Stimulated activated CD8-positive, alpha-beta memory T cell treated with anti-CD3 and anti-CD28 coated beads, Interleukin-4, amount 100 ng/mL, for 4 hours (primary cell): Measurements from ENCODE around the gene GLTP.
"Not testable (repeated sequence)": the region's sequence is repeated elsewhere in the genome, so short reads cannot be mapped to it uniquely, and the experiment has no call there.

Experiments used
- DNase-seq, 2 donors: peaks; one replicate each; pipeline ENCODE4 v3.0.0-alpha.2; 2020; ENCODE audit warnings: low read depth in 2 of 2, low spot score in 1 of 2

GLTP gene

DNA sequence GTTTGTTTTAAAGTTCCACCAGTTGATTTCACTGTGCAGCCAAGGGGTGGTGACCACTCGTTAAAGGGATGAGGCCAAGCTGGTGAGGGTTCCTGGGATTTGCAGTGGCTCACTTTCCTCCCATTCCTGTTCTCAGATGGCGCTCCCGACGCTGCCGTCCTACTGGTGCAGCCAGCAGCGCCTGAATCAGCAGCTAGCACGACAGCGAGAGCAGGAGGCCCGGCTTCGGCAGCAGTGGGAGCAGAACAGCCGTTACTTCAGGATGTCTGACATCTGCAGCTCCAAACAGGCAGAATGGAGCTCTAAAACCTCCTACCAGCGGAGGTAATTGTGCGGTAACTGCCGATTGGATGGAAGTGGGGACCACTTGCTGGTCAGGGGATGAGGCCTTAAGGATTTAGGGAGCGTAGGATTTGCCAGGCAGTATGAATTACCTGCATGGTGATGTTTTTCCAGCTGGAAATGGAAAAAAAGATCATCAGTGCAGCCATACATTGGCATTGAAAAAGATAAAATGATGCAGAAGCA, 22.6 kb upstream of the GLTP start:
- DNase-seq, result no peak

DNA sequence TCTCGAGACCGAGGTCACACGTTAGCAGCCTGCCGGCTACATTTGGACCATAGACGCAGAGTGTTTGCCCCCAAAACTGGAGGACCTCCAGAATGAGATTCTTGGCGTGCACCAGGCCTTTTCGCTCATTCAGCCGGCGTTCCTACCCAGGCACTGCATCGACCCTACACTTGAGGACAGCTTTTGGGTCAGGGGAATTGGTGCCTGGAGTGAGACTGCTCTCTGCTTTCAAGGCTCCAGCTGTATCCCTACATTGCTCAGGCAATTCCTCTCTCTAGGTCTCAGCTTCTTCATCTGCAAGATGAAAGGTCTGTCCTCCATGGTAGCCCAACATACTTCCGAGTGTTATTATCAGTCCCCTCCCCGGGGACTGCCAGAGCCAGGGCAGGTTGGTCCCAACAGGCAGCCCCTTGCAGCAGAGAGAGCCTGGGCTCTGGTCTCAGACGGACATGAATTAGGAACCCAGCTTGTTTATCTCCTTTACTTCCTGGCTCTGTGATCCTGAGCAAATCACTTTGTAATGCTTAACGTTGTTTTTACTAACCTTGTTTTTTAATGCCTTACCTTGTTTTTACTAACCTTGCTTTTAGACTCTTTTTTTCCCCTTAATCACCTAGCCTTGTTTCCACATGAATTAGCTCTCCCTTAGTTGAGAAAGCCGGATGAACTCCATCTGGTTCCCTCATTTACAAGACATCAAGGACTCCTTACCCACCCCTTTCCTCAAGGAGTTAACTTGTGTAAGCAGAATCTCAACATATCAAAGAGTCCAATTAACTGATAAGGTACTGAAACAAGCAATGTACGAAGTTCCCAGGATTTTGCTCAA, 20.6 kb upstream of the GLTP start:
- no peak for DNase-seq

DNA sequence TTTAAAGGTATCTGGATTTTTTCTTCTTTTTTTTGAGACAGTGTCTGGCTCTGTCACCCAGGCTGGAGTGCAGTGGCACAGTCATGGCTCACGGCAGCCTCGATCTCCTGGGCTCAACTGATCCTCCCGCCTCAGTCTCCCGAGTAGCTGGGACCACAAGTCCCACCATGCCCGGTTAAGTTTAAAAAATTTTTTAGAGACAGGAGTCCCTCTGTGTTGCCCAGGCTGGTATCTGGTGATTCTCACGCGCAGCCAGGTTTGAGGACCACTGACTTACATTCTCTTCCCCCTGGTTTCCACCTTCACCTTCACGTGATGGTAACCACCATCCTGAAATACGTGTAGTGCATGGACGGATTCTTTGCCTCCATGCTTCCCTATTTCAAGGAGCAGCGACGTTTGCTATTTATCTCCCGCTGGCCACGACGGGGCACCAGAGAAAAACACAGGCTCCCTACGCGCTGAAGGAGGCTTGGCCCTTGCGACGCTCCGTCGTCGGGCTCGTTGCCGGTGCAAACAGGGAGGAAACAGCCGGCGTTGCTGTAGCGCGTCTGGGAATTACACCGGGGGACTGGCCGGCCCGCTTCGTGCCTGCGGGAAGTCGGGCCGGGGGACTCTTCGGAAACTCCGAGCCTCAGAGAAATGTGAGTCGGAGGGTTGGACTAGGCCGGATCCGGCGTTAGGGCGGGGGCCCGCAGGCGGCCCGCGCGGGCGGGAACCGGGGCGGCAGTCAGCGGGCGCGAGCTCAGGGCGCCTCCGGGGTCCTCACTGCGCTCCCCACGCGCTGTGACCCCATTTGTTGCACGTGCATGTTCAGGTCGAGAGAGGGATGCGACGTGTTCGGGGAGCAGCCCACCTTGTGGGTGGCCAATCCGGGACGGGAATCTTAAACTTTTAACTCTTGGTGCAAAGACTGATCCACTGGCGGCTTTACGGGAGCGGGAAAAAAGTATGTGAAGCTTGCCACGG, 19.7 kb upstream of the GLTP start, which contains the start of gene TCHP:
TCHP (plus strand) TSS at position 492 of the 969 bp plus-strand sequence. CDS start 2,753 bp downstream, outside the sequence.
- DNase-seq, result peak; percentile 38 to 42

DNA sequence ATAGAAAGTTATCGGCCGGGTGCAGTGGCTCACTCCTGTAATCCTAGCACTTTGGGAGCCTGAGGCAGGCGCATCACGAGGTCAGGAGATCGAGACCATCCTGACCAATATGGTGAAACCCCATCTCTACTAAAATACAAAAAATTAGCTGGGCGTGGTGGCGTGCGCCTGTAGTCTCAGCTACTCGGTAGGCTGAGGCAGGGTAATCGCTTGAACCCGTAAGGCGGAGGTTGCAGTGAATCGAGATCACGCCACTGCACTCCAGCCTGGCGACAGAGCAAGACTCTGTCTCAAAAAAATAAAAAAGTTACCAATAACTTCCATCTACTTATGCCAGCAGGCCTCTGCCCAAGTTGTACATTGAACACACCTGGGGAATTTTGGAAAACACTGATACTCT, 19.0 kb upstream of the GLTP start:
- not testable (repeated sequence) for DNase-seq

DNA sequence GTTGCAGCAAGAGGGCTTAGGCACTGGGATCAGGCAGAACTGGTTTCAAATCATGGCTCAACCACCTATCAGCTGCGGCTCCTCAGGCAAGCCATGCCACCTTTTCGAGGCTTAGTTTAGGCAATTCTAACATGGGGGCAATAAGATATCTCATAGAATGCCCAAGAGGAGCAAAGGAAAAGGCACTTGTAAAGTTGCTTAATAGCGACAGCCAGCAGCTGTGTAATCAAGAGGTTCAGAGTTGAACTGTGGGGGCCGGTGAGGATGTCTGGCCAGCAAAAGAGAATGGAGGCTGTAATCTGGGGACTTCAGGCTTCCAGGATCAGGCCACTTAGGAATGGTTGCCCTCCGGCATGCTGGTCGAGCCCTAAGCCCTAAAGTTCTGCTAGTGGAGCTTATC, 16.7 kb upstream of the GLTP start:
- no peak for DNase-seq

DNA sequence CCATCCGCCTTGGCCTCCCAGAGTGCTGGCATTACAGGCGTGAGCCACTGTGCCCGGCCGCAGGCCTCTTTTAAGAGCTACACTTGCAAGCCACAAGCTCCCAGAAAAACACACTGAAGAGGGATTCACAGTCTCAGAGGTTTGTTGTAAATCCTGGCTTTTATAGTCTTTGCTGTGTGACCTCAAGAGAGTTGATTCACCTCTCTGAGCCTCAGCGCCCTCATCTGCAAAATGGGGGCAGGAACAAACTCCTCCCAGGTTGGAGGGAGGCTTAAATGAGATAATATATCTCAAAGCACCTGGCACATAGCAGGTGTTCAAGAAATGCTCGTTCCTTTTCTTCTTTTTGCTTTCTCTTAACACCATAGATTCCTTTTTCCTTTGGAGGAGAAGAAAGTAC, 15.8 kb upstream of the GLTP start:
- no peak for DNase-seq

DNA sequence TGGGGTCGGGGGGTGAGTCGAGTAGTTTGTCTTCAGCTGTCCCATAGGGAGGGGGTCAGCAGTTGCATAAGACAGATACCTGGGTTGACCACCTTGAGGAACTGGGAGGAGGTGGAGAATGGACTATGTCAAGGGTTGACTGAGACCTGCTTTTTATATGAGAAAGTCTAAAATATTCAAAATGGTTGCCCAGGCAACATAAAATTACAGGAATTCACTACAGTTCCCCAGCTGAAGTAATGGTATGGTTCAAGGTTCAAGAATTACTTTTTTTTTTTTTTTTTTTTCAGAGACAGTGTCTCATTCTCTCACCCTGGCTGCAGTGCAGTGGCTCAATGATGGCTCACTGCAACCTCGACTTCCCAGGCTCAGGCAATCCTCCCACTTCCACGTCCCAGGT, 14.6 kb upstream of the GLTP start:
- DNase-seq, result no peak

DNA sequence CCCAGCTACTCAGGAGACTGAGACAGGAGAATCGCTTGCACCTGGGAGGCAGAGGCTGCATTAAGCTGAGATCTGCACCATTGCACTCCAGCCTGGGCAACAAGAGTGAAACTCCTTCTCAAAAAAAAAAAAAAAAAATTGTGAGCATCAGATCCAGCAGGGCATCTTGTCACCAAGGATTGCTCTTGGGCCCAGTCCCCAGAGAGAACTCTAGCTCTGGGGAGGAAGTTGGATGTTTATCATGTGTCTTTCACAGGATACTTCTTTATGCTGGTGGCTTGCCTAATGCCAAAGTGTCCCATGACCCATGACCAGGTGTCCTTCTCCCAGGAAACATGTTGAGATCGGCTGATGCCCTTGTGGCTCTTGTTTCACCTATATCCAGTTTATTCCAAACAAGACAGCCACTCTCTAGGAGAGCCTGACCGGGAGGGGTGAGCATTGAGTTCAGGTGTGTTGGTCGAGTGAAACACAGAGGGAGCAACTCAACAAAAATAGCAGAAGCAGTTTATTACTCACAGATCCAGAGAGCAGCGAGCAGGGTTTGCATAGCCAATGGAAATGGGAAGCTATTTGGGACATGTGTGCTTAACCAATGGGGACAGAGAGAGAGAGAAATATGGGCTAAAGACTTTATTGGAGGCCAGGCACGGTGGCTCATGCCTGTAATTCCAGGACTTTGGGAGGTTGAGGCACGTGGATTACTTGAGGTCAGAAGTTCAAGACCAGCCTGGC, 13.1 kb upstream of the GLTP start:
- DNase-seq, result no peak

DNA sequence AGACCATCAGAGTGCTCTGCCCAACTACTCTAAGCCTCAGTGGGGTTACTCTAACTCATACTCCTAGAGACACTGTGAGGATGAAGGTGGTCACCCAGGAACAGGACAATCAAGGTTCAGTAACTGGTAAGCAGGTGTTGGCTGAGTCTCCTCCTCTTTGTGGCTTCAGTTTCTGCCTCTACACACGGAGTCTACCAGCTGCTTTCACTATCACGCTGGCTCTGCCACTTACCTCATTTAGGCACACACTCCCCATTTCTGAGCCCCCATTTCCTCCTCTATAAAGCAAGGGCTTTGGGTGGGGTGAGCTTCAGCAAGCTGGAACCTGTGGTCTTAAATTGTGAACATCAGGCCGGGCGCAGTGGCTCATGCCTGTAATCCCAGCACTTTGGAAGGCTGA, 12.4 kb upstream of the GLTP start:
- DNase-seq, result no peak

DNA sequence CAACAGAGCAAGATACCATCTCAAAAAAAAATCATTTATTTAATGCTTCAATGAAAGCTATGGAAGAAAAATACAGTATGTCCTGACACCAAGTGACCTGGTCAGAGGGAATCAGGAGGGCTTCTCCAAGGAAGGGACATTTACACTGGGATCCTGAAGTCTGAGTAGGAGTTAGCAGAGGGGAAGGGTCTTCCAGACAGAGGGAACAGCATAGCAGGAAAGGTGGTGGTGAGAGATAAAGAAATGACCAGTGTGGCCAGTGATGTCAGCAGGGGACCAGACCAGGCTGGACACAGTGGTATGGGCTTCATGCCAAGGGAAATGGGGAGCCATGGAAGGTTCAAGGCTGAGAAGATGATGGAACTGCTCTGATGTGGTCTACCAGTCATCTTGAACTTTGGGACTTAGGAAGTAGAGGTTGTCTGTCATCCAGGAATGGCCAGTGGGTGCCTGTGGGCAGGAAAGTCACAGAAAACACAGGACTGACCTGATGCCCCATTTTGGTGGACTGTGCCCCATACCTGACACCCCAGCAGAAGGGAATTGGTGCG, 11.9 kb upstream of the GLTP start:
- DNase-seq, result no peak

DNA sequence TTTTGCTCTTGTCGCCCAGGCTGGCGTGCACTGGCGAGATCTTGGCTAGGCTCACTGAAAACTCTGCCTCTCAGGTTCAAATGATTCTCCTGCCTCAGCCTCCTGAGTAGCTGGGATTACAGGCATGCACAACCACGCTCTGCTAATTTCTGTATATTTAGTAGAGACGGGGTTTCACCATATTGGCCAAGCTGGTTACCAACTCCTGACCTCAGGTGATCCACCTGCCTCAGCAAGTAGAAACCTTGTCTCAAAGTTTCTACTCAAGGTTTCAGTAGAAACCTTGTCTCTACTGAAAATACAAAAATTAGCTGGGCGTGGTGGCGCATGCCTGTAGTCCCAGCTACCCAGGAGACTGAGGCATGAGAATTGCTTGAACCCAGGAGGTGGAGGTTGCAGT, 11.4 kb upstream of the GLTP start:
- DNase-seq, result not testable (repeated sequence)

DNA sequence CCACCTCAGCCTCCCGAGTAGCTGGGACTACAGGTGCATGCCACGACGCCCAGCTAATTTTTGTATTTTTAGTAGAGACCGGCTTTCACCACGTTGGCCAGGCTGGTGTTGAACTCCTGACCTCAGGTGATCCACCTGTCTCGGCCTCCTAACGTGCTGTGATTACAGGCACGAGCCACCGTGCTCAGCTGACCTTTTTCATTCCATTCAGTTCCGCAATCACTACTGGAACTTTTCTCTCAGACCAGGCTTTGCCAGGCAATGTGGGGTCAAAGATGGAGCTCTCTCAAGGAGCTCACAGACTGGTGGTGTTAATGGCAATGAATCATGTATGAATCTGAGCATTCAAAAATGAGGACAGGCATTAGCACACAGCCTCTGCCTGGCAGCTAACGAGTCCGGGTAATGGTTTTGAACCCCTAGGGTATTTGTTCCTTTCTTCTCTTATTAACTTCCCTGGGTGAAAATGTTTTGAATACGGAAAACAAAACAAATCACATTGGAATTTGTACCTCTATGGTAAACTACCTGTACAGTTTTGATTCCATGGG, 10.4 kb upstream of the GLTP start:
- no peak for DNase-seq

DNA sequence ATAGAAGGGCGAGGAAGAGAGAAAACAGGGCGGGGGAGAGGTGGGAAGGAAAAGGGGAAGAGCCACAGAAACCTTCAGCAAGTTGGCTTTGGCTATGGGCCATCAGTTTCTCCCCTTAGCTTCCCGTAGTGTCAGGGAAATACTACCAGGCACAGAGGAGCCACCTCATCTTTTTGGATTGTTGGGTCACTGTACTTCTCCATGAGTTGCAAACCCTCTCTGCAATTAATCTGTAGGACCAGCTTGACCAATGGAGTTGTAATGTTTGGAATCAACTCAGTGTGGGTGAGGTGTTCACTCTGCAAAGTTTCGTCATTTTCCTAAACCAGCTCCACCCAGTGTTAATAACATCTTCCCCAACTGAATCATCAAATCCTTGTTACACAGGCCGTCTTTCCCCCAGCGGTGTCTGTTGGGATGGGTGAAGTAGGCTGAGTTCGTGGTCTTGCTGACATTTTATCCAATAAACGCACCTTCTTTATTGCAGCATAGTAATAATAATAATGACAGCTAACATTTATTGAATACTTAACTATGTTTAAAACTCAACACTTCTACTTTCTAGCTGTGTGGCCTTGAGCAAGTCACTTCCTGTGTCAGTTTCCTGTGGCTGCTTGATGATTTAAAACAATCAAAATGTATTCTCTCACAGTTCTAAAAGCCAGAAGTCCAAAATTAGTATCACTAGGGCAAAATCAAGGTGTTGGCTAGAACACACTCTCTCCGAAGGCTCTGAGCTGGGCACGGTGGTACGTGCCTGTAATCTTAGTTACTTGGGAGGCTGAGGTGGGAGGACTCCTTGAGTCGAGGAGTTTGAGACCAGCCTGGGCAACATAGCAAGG, 8.1 kb upstream of the GLTP start:
- DNase-seq, result no peak

DNA sequence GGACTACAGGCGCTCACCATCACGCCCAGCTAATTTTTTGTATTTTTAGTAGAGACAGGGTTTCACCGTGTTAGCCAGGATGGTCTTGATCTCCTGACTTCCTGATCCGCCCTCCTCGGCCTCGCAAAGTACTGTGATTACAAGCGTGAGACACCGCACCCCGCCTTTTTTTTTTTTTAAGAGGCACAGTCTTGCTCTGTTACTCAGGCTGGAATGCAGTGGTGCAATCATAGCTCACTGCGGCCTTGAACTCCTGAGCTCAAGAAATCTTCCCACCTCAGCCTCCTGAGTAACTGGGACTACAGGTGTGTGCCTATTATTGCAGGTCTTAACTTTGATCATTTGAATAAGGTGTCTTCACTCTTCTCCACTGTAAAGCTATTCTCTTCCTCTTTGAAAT, 5.3 kb upstream of the GLTP start:
- DNase-seq, result no peak

DNA sequence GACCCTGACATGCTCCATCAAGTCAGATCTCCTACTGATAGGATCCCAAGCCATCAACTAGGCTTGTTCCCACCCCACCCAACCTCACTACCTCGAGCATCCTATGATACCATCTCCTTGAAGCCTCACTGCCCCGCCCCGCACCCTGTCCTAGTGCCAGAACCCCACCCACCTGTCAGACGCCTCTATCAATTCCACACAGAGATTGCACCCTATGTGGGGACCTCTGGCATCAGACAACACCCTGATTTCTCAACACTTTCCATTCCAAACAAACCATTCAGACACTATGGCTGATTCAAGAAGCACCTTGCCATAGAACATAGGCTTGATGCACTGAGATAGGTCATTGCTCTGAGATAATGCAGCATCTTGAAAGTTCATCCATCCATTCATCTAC, 3.1 kb upstream of the GLTP start:
- no peak for DNase-seq

DNA sequence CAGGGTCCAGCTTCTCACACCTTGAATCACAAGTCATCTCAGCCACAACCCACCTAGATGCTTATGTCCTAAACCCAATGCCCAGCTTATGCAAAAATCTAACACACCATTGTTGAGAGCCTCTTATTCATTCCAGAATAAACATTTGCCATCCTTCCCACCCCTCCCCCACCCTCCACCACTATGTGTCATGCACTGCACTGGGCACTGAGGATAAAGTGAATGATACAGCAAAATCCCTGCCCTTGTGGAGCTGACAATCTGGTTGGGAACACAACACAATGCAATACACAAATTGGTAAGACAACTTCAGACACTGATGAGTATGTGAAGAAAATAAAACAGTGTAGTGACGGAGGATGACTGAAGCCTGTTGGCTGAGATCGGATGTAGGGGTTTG, 1.4 kb upstream of the GLTP start:
- no peak for DNase-seq

DNA sequence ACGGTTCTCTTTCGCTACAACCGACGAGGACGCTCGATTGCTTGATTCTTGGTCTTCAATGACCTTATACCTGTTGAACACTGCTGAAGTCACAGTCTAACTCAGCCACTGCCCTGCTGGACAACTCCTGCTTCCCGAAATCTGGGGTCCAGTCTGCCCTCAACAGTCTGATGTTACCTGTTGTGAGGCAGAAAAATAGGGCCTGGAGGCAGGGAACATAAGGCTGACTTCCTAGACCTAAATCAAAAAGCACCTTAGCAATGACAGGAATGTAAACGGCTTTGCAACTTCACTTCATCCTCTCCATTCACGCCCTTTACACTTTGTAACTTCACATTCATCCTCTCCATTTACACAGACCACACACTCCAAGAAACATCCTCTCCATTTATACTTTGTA, 597 bp upstream of the GLTP start:
- DNase-seq, result no peak

DNA sequence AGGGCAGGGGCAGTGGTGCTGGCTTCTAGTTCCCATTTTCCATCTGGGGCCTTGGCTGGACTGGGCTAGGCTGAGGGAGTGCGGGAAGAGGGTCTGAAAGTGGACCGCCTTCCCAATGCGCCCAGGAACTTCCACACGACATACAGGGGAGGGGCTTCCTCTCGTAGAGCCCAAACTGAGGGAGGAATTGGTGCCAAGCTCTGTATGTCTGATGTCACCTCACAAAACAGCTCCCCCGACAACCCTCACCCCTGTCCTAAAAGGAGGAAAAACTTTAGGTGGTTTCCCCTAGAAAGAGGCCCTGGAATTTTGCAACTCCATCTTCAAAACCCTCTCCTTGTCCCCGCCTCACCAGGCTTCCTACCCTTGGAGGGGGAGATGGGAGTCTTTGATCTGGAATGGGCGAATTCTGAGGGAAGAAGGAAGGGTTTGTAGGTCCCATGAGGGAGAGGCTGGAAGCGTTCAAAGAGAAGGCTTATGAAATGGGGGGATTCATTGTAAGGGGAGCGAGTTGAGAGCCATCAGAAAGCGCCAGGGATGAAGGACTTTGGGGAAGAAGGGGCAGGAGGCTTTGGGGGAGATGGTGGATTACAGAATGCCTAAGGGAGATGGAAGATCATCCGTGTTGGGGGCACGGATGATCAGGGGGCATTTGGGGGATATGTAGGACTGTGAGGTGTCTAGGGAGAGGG, 844 bp downstream of the GLTP start:
- DNase-seq, result no peak

DNA sequence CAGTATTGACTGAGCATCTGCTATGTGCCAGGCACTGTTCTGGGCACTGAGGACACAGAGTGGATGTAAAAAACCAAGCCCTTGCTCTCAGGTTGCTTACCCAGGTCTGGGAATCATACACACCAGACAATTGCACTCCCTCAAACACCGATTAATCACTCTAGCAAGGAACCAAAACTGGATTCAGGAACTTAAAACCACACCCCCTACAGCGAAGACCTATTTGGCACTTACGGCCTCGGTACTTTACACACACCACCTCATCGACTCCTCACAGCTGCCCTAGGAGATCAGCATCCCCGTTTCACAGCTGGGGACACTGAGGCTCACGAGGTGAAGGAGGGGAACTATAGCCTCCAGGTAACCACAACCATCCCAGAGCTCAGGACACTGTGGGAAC, 1.6 kb downstream of the GLTP start:
- no peak for DNase-seq
